Activated CD4-positive, alpha-beta T cell treated with anti-CD3 and anti-CD28 coated beads for 36 hours (primary cell): ENCODE data around the gene BET1. TPM values are rescaled to one million over a fixed set of nuclear protein-coding genes. Genes with fewer than 3 reads are reported as not detected.

Experiments
- ATAC-seq: fragments of 200-7000 bp; cut with Tn5 transposase; one replicate; pipeline ENCODE4 v1.10.0; 2021; ENCODE audit warnings: mild to moderate bottlenecking, moderate library complexity
- CTCF ChIA-PET: fragments of 350-600 bp; sonication (Branson Sonifier 250); formaldehyde crosslinking; loops from one replicate; lab custom pipeline; 2021; ENCODE audit warnings: antibody characterized with exemption; lab: Charles Lee
- POLR2A ChIA-PET: fragments of 350-600 bp; sonication (Branson Sonifier 250); formaldehyde crosslinking; loops from one replicate; lab custom pipeline; 2021; ENCODE audit warnings: antibody characterized with exemption, inconsistent platforms; lab: Charles Lee
- DNase-seq: peaks from one replicate; pipeline ENCODE4 v3.0.0-alpha.2; 2020
- H3K27ac Mint-ChIP-seq: one replicate; pipeline ENCODE4 v1.8.0; 2021; ENCODE audit warnings: mixed read lengths
- H3K27me3 Mint-ChIP-seq: one replicate; pipeline ENCODE4 v1.8.0; 2021; ENCODE audit warnings: mixed read lengths
- H3K36me3 Mint-ChIP-seq: one replicate; pipeline ENCODE4 v1.8.0; 2021; ENCODE audit warnings: low read depth, mixed read lengths
- H3K4me1 Mint-ChIP-seq: one replicate; pipeline ENCODE4 v1.8.0; 2021; ENCODE audit warnings: mixed read lengths
- H3K4me3 Mint-ChIP-seq: one replicate; pipeline ENCODE4 v1.8.0; 2021; ENCODE audit warnings: mild to moderate bottlenecking, moderate library complexity, mixed read lengths
- H3K9me3 Mint-ChIP-seq: one replicate; pipeline ENCODE4 v1.8.0; 2021; ENCODE audit warnings: low read depth, mixed read lengths
- intact Hi-C, 2 experiments: fragments of 100-400 bp; cut with DNase I in 1 of 2; cut with micrococcal nuclease in 1 of 2; formaldehyde crosslinking; loops; one replicate each; pipeline versions ENCODE4 v1.14.2 to v1.15.1; 2022 to 2024; cut with DNase I, micrococcal nuclease
- total RNA-seq, 2 experiments: library from RNA; stranded (reverse); gene quantifications; one replicate each; pipeline ENCODE4 v1.2.3, GENCODE V29; 2021

Gene BET1
- total RNA-seq, 2 experiments from 2014 or later, result 16.9 to 19.8 TPM

DNA sequence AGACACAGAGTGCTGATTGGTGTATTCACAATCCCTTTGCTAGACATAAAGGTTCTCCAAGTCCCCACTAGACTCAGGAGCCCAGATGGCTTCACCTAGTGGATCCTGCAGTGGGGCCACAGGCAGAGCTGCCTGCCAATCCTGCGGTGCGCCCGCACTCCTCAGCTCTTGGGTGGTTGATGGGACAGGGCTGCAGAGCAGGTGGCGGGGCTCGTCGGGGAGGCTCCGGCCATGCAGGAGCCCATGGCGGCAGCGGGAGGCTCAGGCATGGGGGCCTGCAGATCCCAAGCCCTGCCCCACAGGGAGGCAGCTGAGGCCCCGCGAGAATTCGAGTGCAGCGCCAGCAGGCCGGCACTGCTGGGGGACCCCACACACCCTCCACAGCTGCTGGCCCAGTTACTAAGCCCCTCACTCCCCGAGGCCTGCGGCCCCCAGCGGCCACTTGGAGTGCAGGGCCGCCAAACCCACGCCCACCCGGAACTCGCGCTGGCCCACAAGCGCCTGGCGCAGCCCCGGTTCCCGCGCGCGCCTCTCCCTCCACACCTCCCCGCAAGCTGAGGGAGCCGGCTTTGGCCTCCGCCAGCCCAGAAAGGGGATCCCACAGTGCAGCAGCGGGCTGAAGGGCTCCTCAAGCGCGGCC lies 7.7 kb upstream of the BET1 start:
- no peaks in the 10 kb centered on the region for H3K9me3 Mint-ChIP-seq
- H3K4me1 Mint-ChIP-seq, result no peaks in the 10 kb centered on the region
- ChIA-PET CTCF (no interaction called here), POLR2A (no interaction called here)
- DNase-seq (no peak), ATAC-seq (no peak)
- no peak overlapping the region for H3K4me3 Mint-ChIP-seq
- peaks cover 8% of the 10 kb centered on the region for H3K27me3 Mint-ChIP-seq
- intact Hi-C loops, result no loop called here
- H3K36me3 Mint-ChIP-seq, result no peaks in the 10 kb centered on the region
- no peak overlapping the region for H3K27ac Mint-ChIP-seq

DNA sequence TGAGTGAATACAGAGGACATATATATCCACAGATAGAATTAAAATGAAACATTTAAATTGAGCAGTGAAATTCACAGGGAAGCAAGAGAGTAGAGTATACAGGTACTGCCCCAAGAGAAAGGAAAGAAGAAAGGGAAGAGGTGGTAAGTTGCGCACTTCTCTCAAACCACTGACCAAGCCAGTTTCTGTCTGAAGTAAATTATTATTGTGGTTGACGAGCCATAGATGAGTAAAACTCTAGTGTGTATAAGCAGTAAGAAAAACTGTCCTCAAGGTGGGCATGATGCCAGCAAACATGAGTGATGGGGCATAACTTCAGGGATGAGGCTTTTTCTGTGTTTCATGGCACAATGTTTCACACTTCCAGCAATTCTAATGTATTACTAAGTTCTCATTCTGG lies 4.4 kb upstream of the BET1 start:
- CTCF ChIA-PET, result no interaction called here
- Mint-ChIP-seq H3K4me1 (peaks cover 7% of the 10 kb centered on the region), H3K9me3 (no peaks in the 10 kb centered on the region), H3K36me3 (no peaks in the 10 kb centered on the region), H3K27ac (no peak overlapping the region), H3K27me3 (peaks cover 8% of the 10 kb centered on the region), H3K4me3 (no peak overlapping the region)
- POLR2A ChIA-PET, result no interaction called here
- ATAC-seq (no peak), DNase-seq (no peak)
- intact Hi-C loops, result loop anchor here (5.0 to 10.0 kb wide), 5 partner anchors 79 to 1874 kb away; partner anchors contain the start of genes ANKIB1 (in 1 of the 2), CYP51A1 (in 1 of the 2), KRIT1 (in 1 of the 2) and SGCE (in 1 of the 2)

DNA sequence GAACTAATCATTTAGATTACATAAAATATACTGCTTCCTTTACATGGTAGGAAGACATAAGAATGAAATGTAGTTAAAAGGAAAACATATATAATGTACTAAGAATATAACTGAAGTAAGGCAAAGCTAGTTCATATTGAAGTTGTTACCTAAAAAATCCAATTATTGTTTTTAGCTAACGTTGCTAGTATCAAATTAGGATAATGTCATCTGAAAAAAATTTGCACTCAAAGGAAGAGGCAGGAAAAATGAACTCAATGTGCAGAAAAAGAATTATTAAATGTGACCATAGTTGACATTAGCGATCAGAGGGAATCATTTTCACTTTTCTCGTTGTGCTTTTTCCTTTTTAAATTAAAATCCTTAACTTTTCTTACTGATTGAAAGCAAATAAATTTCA lies 1.6 kb upstream of the BET1 start:
- ChIA-PET CTCF (no interaction called here), POLR2A (interaction anchor here (0.5 kb wide), 1 partner anchor 155 kb away, joined by 5 read pairs; no protein-coding TSS in a partner anchor)
- Mint-ChIP-seq H3K27ac (no peak overlapping the region), H3K27me3 (peaks cover 6% of the 10 kb centered on the region), H3K4me1 (peaks cover 28% of the 10 kb centered on the region), H3K9me3 (no peaks in the 10 kb centered on the region), H3K4me3 (no peak overlapping the region), H3K36me3 (no peaks in the 10 kb centered on the region)
- no peak for ATAC-seq
- DNase-seq, result no peak
- intact Hi-C loops, result loop anchor here (2.0 to 10.0 kb wide), 7 partner anchors 17 to 1871 kb away; partner anchors contain the start of genes ANKIB1 (in 1 of the 2), CASD1 (in 1 of the 2), CYP51A1 (in 1 of the 2) and KRIT1 (in 1 of the 2)

DNA sequence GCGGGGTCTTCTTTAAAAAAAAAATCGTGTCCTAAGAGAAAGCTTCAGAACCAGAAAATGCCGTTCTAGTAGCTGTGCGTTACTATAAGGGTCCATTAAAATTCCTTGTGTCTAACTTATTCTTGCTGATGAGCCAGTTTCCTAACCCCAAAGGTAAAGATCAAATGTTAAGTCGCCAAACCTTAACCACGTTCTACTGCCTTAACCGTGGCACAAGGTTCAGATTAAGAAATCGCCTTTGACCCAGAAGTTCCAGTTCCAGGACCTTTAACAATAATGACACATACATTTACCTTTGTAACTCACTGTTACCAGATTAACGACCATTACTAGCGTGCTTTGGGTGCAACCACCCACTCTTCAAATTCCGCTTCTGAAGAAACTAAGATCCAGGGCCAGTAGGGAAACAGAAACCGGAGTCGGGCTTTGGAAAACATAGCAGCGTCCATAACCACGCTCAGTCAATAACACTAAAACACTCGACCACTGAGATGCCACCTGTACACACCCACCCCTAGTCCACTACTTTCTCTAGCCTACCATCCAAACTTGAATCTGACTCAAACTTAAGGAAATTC lies 620 bp downstream of the BET1 start:
- Mint-ChIP-seq H3K27me3 (peaks cover 6% of the 10 kb centered on the region), H3K4me1 (peaks cover 36% of the 10 kb centered on the region), H3K4me3 (peak overlapping the region; percentile 98), H3K9me3 (no peaks in the 10 kb centered on the region), H3K36me3 (peaks cover 2% of the 10 kb centered on the region), H3K27ac (peak overlapping the region; percentile 97)
- peak; percentile 24 for DNase-seq
- ATAC-seq, result peak; percentile 37
- intact Hi-C loops, result loop anchor here (1.0 to 10.0 kb wide), 9 partner anchors 19 to 1869 kb away; partner anchors contain the start of genes VPS50 (in 2 of the 2), ANKIB1 (in 1 of the 2), CASD1 (in 1 of the 2) and CYP51A1 (in 1 of the 2)
- POLR2A ChIA-PET, result no interaction called here
- CTCF ChIA-PET, result interaction anchor here (0.6 kb wide), 1 partner anchor 429 kb away, joined by 3 read pairs; the partner anchor contains the start of gene CALCR

DNA sequence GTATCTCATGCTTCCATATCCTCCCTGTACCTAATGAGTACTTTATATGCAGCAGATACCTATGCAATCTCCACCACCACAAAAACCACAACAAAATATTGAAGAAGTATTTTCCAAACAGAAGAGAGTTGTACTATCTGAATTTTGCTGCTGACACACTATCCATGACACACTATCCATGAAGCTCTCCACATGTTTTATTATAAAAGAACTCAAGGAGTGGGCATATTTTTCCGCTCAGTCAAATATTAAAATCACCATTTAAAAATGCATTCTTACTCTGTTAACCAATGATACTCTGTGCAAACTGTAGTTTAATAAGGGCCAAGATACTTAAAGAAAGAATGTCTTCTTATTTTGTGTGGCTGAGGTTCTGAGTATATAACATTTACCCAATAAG lies 2.8 kb downstream of the BET1 start:
- H3K4me1 Mint-ChIP-seq, result peaks cover 36% of the 10 kb centered on the region
- DNase-seq (no peak), ATAC-seq (no peak)
- ChIA-PET POLR2A (no interaction called here), CTCF (no interaction called here)
- H3K4me3 Mint-ChIP-seq, result no peak overlapping the region
- H3K27me3 Mint-ChIP-seq, result peaks cover 4% of the 10 kb centered on the region
- intact Hi-C loops, result loop anchor here in 1 of 2 experiments (5.0 to 10.0 kb wide), 4 partner anchors 1417 to 1867 kb away; partner anchors contain the start of genes ANKIB1, CYP51A1, KRIT1 and PEX1
- no peaks in the 10 kb centered on the region for H3K9me3 Mint-ChIP-seq
- no peak overlapping the region for H3K27ac Mint-ChIP-seq
- H3K36me3 Mint-ChIP-seq, result peaks cover 9% of the 10 kb centered on the region

DNA sequence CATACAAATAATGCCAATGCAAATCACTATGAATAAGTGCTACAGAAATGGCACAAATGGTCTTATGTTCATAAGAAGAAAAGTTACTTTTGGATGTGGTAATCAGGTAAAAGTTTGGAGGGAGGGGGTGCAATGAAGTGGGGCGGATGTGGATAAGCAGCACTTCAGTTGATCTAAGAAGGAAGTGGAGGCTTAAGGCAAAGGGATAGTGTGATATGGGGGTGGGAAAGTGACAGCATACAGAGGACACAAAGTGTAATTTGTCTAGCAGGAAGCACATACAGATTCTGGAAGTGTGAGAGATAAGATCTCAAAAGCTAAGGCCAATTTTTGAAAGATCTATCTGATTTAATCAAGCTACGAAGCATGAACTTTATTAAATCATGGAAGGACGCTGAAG lies 6.3 kb downstream of the BET1 start:
- intact Hi-C loops, result no loop called here
- no peak for ATAC-seq
- ChIA-PET POLR2A (interaction anchor here (0.6 kb wide), 1 partner anchor 867 kb away, joined by 3 read pairs; no protein-coding TSS in a partner anchor), CTCF (no interaction called here)
- Mint-ChIP-seq H3K4me3 (no peak overlapping the region), H3K27ac (no peak overlapping the region), H3K4me1 (peaks cover 23% of the 10 kb centered on the region), H3K36me3 (peaks cover 19% of the 10 kb centered on the region), H3K9me3 (no peaks in the 10 kb centered on the region), H3K27me3 (no peaks in the 10 kb centered on the region)
- no peak for DNase-seq

DNA sequence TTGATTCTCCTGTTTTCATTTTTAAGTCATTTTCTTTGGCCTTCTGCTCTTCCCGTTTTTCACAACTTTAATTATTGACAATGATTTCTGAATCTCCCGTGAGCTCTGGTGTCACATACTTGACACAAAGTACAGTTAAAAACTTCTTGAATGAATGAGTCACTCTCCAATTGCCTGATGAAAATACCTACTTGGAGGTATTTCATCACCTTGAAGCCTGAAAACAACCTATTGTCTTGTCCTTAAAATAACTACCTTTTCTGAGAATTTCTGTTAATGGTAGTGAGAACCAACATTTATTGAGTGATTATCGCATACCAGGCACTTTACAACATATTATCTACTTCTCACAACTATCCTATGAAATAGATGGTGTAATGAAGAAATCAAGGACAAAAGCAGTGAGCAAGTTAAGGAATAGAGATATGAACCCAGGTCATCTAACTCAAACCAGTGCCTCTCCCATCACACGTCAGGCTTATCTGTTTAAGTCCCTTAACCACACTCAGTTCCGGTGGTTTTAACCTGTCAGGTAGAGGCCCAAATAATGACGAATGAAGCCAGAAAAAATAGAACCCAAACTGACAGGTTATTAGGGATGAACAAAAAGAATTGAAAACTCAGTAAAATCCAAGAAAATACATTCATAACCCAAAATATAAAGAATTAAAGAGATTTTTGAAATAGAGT lies 11.6 kb downstream of the BET1 start:
- H3K4me3 Mint-ChIP-seq, result no peak overlapping the region
- DNase-seq (no peak), ATAC-seq (no peak)
- peaks cover 17% of the 10 kb centered on the region for H3K36me3 Mint-ChIP-seq
- no peaks in the 10 kb centered on the region for H3K9me3 Mint-ChIP-seq
- intact Hi-C loops, result no loop called here
- H3K4me1 Mint-ChIP-seq, result peaks cover 7% of the 10 kb centered on the region
- H3K27ac Mint-ChIP-seq, result peak overlapping the region; percentile 70
- CTCF ChIA-PET, result no interaction called here
- POLR2A ChIA-PET, result no interaction called here
- H3K27me3 Mint-ChIP-seq, result no peaks in the 10 kb centered on the region

DNA sequence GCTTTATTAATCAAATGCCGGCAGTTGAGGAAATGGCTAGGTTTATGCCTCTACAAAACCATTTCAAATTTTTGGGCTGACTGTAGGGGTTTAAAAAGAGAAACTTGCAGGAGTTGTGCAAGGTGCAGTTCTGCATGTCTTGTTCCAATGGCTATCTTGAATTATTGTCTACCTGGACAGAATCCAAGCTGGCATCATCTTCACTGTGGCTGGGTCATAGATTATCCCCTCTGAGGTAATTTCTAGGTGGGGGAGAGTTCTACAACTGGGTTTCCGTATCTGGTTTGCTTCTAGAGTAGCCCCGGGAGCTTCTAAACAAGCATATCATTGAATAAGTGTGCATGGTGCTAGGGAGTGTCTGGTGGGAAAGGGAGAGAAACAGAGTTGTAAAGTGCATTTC lies 16.9 kb downstream of the BET1 start:
- no peak for DNase-seq
- H3K27ac Mint-ChIP-seq, result no peak overlapping the region
- intact Hi-C loops, result no loop called here
- ATAC-seq, result no peak
- peaks cover 1% of the 10 kb centered on the region for H3K4me1 Mint-ChIP-seq
- H3K9me3 Mint-ChIP-seq, result no peaks in the 10 kb centered on the region
- H3K4me3 Mint-ChIP-seq, result no peak overlapping the region
- ChIA-PET POLR2A (no interaction called here), CTCF (no interaction called here)
- no peaks in the 10 kb centered on the region for H3K27me3 Mint-ChIP-seq
- H3K36me3 Mint-ChIP-seq, result peaks cover 4% of the 10 kb centered on the region

DNA sequence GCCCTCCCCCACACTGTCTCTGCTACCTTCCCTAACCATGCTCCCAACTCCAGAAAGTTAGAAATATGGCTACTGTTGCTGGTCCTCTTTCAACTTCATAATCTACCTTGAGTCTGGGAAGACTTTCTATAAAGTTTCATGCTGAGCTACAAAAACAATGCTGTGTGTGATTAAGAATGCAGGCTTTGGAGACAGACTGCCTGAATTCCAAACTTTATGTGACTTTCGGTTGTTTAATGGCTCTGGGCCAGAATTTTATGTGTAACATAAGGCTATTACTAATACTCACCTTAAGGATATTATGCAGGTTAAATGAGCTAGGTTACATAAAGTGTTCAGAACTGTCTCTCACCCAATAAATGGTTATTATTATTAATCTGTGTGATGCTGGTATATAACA lies 19.1 kb downstream of the BET1 start:
- ATAC-seq, result no peak
- peaks cover 3% of the 10 kb centered on the region for H3K36me3 Mint-ChIP-seq

DNA sequence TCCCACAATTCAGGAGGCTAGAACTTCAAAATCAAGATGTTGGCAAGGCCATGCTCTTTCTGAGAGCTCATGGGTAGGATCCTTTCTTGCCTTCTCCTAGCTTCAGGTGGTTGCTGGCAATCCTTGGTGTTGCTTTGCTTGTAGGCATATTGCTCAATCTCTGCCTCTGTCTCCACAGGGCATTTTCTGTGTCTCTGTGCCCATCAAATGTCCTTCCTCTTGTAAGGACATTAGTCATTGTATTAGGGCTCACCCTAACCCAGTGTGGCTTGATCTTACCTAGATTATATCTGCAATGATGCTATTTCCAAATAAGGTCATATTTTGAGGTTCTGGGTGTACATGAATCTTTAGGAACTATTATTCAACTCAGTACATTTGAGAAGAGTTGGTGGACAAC lies 20.1 kb downstream of the BET1 start:
- Mint-ChIP-seq H3K27me3 (no peaks in the 10 kb centered on the region), H3K27ac (no peak overlapping the region), H3K9me3 (no peaks in the 10 kb centered on the region), H3K4me1 (peaks cover 2% of the 10 kb centered on the region), H3K4me3 (no peak overlapping the region), H3K36me3 (peaks cover 3% of the 10 kb centered on the region)
- CTCF ChIA-PET, result no interaction called here
- intact Hi-C loops, result no loop called here
- ATAC-seq, result no peak
- no peak for DNase-seq
- POLR2A ChIA-PET, result no interaction called here

More for the DNA sequence above, 19.1 kb downstream of the BET1 start:
- Mint-ChIP-seq H3K4me1 (peaks cover 2% of the 10 kb centered on the region), H3K9me3 (no peaks in the 10 kb centered on the region), H3K27me3 (no peaks in the 10 kb centered on the region), H3K27ac (no peak overlapping the region), H3K4me3 (no peak overlapping the region)
- CTCF ChIA-PET, result no interaction called here
- POLR2A ChIA-PET, result no interaction called here
- DNase-seq, result no peak
- intact Hi-C loops, result no loop called here

DNA sequence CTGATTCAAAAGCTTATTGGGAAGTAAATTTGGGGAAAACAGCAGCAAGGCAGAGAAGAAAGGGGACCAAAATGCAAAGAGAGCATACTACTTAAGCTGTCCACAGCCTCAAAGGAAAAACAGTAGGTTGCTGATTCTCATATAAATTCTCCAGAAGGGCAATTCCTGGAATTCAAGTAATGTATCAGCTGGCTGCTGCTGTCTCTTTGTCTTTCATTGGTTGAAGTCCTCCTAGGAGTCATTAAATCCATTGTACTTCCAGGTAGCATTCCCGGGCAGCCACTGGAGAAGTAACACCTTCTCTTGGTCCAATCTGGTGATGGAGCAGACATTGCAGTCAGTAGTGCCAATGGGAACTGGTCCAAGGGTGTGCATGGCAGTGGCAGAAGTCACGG lies 22.7 kb downstream of the BET1 start:
- Mint-ChIP-seq H3K36me3 (no peaks in the 10 kb centered on the region), H3K9me3 (no peaks in the 10 kb centered on the region), H3K4me1 (peaks cover 2% of the 10 kb centered on the region), H3K27me3 (no peaks in the 10 kb centered on the region), H3K4me3 (no peak overlapping the region), H3K27ac (no peak overlapping the region)
- intact Hi-C loops, result no loop called here
- ATAC-seq, result no peak
- POLR2A ChIA-PET, result no interaction called here
- CTCF ChIA-PET, result no interaction called here
- no peak for DNase-seq
